ENCODE data around the gene RBM19. TPM values are rescaled to one million over a fixed set of nuclear protein-coding genes. Genes with fewer than 3 reads are reported as not detected.

The RBM19 gene
- total RNA-seq, 1 donor from 2014 or later: 36.4 TPM

DNA sequence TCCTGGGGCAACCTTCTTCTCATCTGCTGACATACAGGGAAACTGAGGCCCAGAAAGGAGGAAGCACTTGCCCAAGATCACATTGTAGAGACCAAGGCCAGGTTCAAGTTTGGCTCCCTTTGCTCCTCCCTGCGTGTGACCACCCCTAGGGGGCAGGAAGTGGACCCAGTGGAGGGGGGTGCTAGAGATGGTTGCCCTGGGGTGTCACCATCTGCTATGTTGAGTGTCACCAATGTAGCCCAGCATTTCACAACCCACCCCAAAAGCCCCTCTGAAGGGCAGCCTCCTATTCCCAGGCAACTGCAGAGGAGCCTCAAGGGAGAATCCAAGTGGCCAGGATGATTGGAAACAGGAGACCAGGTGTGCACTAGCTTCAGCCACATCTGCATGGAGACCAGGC is 12.0 kb upstream of the RBM19 start:
- H3K4me3 ChIP-seq: no peak overlapping the region
- TF ChIP-seq, protein P1, sequence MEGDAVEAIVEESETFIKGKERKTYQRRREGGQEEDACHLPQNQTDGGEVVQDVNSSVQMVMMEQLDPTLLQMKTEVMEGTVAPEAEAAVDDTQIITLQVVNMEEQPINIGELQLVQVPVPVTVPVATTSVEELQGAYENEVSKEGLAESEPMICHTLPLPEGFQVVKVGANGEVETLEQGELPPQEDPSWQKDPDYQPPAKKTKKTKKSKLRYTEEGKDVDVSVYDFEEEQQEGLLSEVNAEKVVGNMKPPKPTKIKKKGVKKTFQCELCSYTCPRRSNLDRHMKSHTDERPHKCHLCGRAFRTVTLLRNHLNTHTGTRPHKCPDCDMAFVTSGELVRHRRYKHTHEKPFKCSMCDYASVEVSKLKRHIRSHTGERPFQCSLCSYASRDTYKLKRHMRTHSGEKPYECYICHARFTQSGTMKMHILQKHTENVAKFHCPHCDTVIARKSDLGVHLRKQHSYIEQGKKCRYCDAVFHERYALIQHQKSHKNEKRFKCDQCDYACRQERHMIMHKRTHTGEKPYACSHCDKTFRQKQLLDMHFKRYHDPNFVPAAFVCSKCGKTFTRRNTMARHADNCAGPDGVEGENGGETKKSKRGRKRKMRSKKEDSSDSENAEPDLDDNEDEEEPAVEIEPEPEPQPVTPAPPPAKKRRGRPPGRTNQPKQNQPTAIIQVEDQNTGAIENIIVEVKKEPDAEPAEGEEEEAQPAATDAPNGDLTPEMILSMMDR (IDR thresholded peaks at IDR 0.05): no peak
- H3K9me3 ChIP-seq: no peaks in the 10 kb centered on the region
- peaks cover 50% of the 10 kb centered on the region for H3K27me3 ChIP-seq
- no peak for ATAC-seq
- intact Hi-C loops (cut with DNase I): no loop called here
- H3K36me3 ChIP-seq: no peaks in the 10 kb centered on the region
- no peak for DNase-seq
- H3K4me1 ChIP-seq: no peaks in the 10 kb centered on the region
- H3K27ac ChIP-seq: no peak overlapping the region

DNA sequence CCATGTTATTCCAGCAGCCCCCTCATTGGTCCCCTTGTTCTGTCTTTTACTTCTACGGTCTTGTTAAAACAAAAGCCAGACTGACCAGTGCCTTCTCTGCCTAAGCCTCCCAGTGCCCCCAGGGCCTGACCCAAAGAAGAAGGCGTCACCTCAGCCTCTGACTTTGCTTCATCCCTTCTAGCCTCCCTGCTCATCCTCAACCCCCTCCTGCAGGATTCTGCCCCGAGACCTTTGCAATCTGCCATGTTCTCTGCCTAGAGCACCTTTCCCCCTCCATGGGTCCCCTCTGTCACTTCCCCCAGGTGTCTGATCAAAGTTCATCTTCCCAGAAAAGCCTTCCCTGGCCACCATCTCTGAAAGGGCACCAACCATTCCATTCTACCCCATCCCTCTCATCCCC is 7.9 kb upstream of the RBM19 start:
- ATAC-seq (no peak), DNase-seq (no peak)
- TF ChIP-seq, protein P1 (IDR thresholded peaks at IDR 0.05): no peak
- Histone ChIP-seq H3K27ac (no peak overlapping the region), H3K4me1 (no peaks in the 10 kb centered on the region), H3K27me3 (peaks cover 54% of the 10 kb centered on the region), H3K9me3 (no peaks in the 10 kb centered on the region), H3K4me3 (no peak overlapping the region), H3K36me3 (no peaks in the 10 kb centered on the region)
- intact Hi-C loops (cut with DNase I): no loop called here

DNA sequence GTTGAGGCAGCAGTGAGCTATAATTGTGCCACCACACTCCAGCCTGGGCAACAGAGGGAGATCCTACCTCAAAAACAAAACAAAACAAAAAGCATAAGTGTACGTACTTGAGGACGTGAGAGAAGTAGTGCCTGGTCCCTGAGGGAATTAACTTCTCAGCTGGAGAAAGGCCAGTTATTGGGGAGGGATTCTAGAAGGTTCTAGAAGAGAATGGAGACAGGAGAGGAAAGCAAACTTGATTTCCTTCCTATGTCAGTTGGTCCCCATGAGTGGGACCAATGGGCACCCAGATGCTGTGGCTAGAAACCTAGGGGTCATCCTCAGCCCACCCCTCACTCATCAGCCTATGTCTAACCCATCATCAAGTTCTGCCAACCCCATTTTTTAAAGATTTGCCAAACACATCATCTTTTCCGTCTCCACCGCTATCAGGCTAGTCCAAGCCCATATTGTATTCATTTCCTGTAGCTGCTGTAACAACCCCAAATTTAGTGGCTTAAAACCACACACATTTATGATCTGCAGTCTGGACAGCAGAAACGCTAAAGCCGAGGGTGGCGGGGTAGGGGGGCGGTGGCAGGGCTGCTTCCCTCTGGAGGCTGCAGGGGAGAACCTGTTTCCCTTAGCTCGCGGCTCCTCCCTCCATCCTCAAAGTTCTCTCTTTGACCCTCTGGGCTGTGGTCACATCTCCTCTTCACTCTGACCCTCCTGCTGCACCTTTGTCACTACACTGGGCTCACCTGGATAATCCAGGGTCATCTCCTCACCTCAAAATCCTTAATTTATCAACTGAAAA is 7.2 kb upstream of the RBM19 start:
- Histone ChIP-seq H3K9me3 (no peaks in the 10 kb centered on the region), H3K27ac (no peak overlapping the region), H3K4me1 (no peaks in the 10 kb centered on the region), H3K4me3 (no peak overlapping the region), H3K27me3 (peaks cover 50% of the 10 kb centered on the region), H3K36me3 (no peaks in the 10 kb centered on the region)
- ATAC-seq (no peak), DNase-seq (no peak)
- TF ChIP-seq, protein P1 (IDR thresholded peaks at IDR 0.05): no peak
- intact Hi-C loops (cut with DNase I): no loop called here

DNA sequence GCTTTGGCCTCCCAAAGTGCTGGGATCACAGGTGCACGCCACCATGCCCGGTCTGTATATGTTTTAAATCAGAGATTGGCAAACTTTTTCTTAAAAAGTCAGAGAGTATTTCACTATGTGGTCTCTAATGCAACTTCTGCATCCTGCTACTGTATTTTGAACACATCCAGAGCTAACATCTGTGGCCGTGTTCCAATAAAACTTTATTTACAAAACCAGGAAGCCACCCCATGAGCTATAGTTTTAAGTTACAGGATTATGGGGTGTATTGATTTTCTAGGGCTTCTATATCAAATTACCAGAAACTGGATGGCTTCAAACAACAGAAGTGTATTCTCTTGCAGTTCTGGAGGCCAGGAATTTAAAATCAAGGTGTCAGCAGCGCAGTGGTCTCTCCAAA is 5.3 kb upstream of the RBM19 start:
- Histone ChIP-seq H3K36me3 (no peaks in the 10 kb centered on the region), H3K27ac (no peak overlapping the region), H3K4me3 (no peak overlapping the region), H3K4me1 (peaks cover 8% of the 10 kb centered on the region), H3K27me3 (peaks cover 33% of the 10 kb centered on the region), H3K9me3 (no peaks in the 10 kb centered on the region)
- DNase-seq (no peak), ATAC-seq (no peak)
- intact Hi-C loops (cut with DNase I): no loop called here
- TF ChIP-seq, protein P1 (IDR thresholded peaks at IDR 0.05): no peak

DNA sequence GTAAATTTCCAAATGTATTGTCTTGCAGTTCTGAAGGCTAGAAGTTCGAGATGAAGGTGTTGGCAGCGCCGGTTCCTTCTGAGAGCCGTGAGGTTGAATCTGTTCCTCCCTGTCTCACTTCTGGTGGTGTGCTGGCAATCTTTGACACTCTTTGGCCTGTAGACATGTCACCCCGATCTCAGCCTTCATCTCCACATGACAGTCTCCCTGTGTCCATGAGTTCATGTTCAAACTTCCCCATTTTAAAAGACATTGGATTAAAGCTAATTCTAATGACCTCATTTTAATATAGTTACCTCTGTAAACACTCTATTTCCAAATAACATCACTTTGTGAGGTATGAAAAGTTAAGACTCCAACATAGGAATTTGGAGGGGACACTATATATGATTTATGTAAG is 4.1 kb upstream of the RBM19 start:
- intact Hi-C loops (cut with DNase I): no loop called here
- Histone ChIP-seq H3K4me1 (peaks cover 13% of the 10 kb centered on the region), H3K9me3 (no peaks in the 10 kb centered on the region), H3K4me3 (no peak overlapping the region), H3K27ac (no peak overlapping the region), H3K27me3 (peaks cover 24% of the 10 kb centered on the region), H3K36me3 (no peaks in the 10 kb centered on the region)
- ATAC-seq (no peak), DNase-seq (no peak)
- TF ChIP-seq, protein P1 (IDR thresholded peaks at IDR 0.05): no peak

Data from upper lobe of right lung (tissue), 1 donor.